SK-N-MC (cell line): ENCODE measurements around the gene ITPR2.

Source experiments
- DNase-seq: peaks from one replicate; pipeline ENCODE4 v3.0.0-alpha.2; 2011; ENCODE audit warnings: low read depth, low spot score
- H3K27ac ChIP-seq: fragments of 200-600 bp; sonication (generic); 2 replicates; pipeline ENCODE4 v1.5.1; 2016; ENCODE audit warnings: mixed run types
- H3K36me3 ChIP-seq: fragments of 200-600 bp; sonication (generic); 2 replicates; pipeline ENCODE4 v1.6.1; 2017; ENCODE audit warnings: antibody characterized with exemption, low read length, mixed read lengths; ENCODE audit not compliant: insufficient read depth
- H3K4me3 ChIP-seq: fragments of 200-600 bp; sonication (generic); 2 replicates; pipeline ENCODE4 v1.5.1; 2016
- H3K9ac ChIP-seq: fragments of 200-600 bp; sonication (generic); 2 replicates; pipeline ENCODE4 v1.8.0; 2017; ENCODE audit warnings: mixed run types, mixed read lengths; ENCODE audit not compliant: insufficient read length
- H3K9me3 ChIP-seq: fragments of 200-600 bp; sonication (generic); 2 replicates; pipeline ENCODE4 v1.6.1; 2017; ENCODE audit warnings: low read depth, mild to moderate bottlenecking, antibody characterized with exemption, low read length, moderate library complexity, mixed read lengths
- EZH2 ChIP-seq: fragments of 200-600 bp; sonication (generic); IDR thresholded peaks from one replicate; pipeline ENCODE4 v1.6.1; 2017; ENCODE audit warnings: antibody characterized with exemption
- FOXP2 ChIP-seq: optimal IDR thresholded peaks from 2 replicates; pipeline ENCODE3; 2011; ENCODE audit warnings: mild to moderate bottlenecking, moderate library complexity; ENCODE audit not compliant: insufficient read depth; ENCODE audit errors: extremely low read length, control extremely low read depth
- POLR2AphosphoS5 ChIP-seq: IDR thresholded peaks from 2 replicates; pipeline ENCODE4 v1.6.1; 2012; ENCODE audit warnings: mild to moderate bottlenecking, low read depth, low read length, borderline replicate concordance

The ITPR2 gene

DNA sequence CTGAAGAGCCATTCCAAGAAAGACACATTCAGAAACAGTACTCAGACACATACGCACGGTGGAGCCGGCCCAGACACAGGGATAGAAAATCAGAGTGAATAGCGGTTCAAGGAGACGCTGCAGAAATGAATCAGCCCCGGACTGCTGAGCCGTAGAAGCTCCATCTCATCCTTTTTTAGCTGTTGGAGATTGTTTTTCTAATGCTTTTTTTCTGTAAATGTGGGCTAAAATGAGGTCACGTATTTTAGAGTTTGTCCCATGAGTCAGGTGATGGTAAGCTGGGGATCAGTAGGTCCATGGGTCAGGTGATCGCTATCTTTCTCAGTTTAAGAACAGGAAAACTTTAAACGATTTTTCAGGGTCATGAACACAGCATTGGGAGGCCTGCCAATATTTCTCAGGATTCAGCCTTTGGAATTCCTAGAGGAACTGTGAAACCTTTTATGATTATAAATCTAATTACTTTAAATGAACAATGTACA is 202.4 kb downstream of the ITPR2 start:
- Histone ChIP-seq H3K4me3 (no peak overlapping the region), H3K36me3 (no peaks in the 10 kb centered on the region), H3K27ac (no peak overlapping the region), H3K9ac (no peak overlapping the region), H3K9me3 (no peaks in the 10 kb centered on the region)
- TF ChIP-seq POLR2AphosphoS5 (no peak), EZH2 (no peak)
- DNase-seq, result no peak

DNA sequence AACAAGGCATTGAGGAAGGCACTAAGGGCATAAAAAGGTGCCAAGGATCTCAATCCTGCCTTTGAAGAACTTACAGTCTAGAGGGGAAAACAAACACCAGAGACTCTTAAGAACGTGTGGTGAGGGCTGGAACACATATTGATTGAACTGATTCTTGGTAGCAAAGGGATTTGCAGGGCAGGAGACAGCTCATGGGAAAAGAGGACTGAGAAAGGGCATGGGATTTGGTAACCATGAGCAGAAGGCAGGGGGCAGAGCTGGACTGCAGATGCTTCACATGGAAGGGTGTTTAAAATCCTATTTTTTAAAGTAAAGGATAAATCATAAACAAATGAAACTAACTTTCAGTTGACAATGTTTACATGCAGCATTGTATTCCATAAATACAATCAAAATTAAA is 203.1 kb downstream of the ITPR2 start:
- Histone ChIP-seq H3K27ac (no peak overlapping the region), H3K4me3 (no peak overlapping the region), H3K9me3 (no peaks in the 10 kb centered on the region), H3K36me3 (no peaks in the 10 kb centered on the region), H3K9ac (no peak overlapping the region)
- TF ChIP-seq EZH2, result no peak
- TF ChIP-seq FOXP2, result no peak
- no peak for TF ChIP-seq POLR2AphosphoS5
- no peak for DNase-seq

DNA sequence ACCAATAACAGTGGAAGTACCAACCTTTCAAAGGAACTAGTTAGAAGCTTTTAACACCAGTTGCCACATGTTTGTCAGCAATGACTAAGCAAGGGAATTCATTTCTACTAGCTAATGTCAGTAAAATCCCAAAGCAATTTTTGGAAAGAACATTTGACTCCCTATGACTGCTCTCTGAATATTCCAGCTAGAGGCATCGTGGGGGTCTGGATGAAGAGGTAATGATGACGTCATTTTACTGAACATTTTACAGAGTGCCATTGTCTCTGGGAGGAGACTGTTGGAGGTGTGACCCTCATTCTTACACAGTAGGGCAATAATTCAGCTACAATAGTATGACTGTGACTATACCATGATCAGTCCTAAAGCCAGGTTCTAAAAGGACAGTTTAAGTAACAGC is 204.8 kb downstream of the ITPR2 start:
- Histone ChIP-seq H3K9ac (no peak overlapping the region), H3K4me3 (no peak overlapping the region), H3K36me3 (no peaks in the 10 kb centered on the region), H3K27ac (no peak overlapping the region), H3K9me3 (no peaks in the 10 kb centered on the region)
- DNase-seq, result no peak
- no peak for TF ChIP-seq POLR2AphosphoS5

DNA sequence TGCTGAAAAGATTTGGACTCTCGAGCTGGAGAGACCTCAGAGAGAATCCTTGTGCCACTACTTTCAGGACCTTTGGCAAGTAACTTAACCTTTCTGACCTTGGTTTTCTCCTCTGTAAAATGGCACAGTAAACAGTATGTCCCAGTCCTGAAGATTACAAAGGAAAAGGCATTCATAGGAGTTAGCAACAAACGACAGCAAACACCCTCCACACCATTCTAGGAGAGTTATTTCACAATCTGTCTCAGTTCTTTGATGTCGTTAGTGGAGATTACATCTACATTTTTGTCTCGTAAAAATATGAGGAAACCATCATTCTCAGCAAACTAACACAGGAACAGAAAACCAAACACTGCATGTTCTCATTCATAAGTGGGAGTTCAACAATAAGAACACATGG is 205.7 kb downstream of the ITPR2 start:
- Histone ChIP-seq H3K4me3 (no peak overlapping the region), H3K9ac (no peak overlapping the region), H3K36me3 (no peaks in the 10 kb centered on the region), H3K9me3 (no peaks in the 10 kb centered on the region), H3K27ac (no peak overlapping the region)
- DNase-seq, result no peak
- no peak for TF ChIP-seq POLR2AphosphoS5
- no peak for TF ChIP-seq EZH2
- TF ChIP-seq FOXP2, result no peak

DNA sequence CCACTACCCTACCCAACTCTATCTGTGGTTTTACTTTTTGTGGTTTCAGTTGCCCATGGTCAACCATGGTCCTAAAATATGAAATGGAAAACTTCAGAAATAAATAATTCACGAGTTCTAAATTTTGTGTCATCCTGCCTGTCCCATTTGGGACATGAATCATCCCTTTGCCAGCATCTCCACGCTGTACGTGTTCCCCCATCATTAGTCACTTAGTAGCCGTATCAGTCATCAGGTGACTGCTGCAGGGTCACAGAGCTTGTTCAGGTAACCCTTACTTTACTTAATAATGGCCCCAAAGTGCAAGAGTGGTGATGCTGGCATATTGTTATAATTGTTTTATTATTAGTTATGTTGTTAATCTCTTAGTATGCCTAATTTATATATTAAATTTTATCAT is 209.9 kb downstream of the ITPR2 start:
- H3K27ac ChIP-seq, result no peak overlapping the region
- no peaks in the 10 kb centered on the region for H3K9me3 ChIP-seq
- no peak for DNase-seq
- no peak overlapping the region for H3K4me3 ChIP-seq
- H3K36me3 ChIP-seq, result no peaks in the 10 kb centered on the region
- H3K9ac ChIP-seq, result no peak overlapping the region
- no peak for TF ChIP-seq FOXP2
- TF ChIP-seq EZH2, result no peak
- TF ChIP-seq POLR2AphosphoS5, result no peak

- TF ChIP-seq EZH2 (no peak), POLR2AphosphoS5 (no peak), FOXP2 (no peak)
- H3K36me3 ChIP-seq, result no peaks in the 10 kb centered on the region
- H3K9me3 ChIP-seq, result no peaks in the 10 kb centered on the region
- no peak overlapping the region for H3K9ac ChIP-seq
- no peak overlapping the region for H3K4me3 ChIP-seq
- no peak for DNase-seq
- H3K27ac ChIP-seq, result no peak overlapping the region
These were observed 210.4 kb downstream of the ITPR2 start for GRCh38 chr12:26622601-26623000.

DNA sequence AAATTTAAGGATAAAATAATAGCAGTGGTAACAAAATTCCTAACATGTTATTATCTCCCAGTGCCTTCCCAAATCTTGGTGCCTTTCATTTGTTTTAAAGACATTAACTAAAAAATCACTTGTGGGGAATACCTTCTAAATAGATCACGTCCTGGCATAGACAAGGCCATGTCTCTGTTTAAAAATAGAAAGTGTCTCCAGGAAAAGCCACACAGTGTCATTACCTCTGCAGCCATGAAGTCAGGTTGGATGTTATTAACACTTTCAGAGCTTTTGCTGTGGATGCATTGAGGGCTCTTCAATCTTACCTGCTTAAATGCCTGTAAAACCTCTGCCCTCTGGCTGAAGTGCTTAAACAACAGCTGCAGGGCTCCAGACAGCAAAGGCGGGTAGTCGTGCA is 211.1 kb downstream of the ITPR2 start:
- H3K4me3 ChIP-seq, result no peak overlapping the region
- TF ChIP-seq FOXP2, result no peak
- TF ChIP-seq EZH2, result no peak
- TF ChIP-seq POLR2AphosphoS5, result no peak
- no peak for DNase-seq
- no peak overlapping the region for H3K9ac ChIP-seq
- H3K36me3 ChIP-seq, result no peaks in the 10 kb centered on the region
- H3K9me3 ChIP-seq, result no peaks in the 10 kb centered on the region
- no peak overlapping the region for H3K27ac ChIP-seq

DNA sequence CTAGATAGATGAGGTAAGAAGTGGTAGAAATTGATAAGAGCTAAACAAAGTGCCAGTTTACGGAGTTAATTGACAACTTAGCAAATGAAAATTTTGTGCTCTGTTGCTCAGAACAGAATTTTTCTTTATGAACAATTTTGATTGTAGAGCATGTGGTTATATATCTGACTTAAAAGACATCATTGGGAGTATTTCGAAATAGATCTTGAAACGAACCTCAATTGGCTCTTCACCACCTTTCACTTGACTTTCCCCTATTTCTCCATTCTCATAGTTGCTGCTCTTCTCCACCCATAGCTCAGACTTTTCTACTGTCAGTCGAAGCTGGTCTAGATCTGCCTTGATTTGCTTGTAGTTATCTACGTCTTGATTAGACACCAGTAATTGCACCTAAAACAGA is 212.1 kb downstream of the ITPR2 start:
- Histone ChIP-seq H3K27ac (no peak overlapping the region), H3K4me3 (no peak overlapping the region), H3K9me3 (no peaks in the 10 kb centered on the region), H3K9ac (no peak overlapping the region), H3K36me3 (no peaks in the 10 kb centered on the region)
- no peak for DNase-seq
- TF ChIP-seq POLR2AphosphoS5 (no peak), EZH2 (no peak), FOXP2 (no peak)

DNA sequence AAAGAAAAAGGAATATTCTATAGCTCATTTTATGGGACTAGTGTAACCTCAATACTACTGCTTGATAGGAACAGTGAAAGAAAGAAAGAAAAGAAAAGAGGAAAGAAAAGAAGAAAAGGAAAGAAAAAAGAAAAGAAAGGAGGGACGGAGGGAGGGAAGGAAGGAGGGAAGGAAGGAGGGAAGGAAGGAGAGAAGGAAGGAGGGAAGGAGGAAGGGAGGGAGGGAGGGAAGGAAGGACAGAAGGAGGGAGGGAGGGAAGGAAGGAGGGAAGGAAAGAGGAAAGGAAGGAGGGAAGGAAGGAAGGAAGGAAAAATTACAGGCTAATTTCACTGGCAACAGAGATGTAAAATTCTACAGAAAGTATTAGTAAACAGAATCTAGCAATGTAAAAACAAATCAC is 215.5 kb downstream of the ITPR2 start:
- no peak for DNase-seq
- Histone ChIP-seq H3K36me3 (no peaks in the 10 kb centered on the region), H3K9ac (no peak overlapping the region), H3K4me3 (no peak overlapping the region), H3K9me3 (no peaks in the 10 kb centered on the region), H3K27ac (no peak overlapping the region)
- TF ChIP-seq FOXP2 (no peak), EZH2 (no peak), POLR2AphosphoS5 (no peak)
